Left renal cortex interstitium (tissue), 4 donors: ENCODE results near the gene ZNF280C. TPM values are rescaled to one million over a fixed set of nuclear protein-coding genes. Genes with fewer than 3 reads are reported as not detected.
"Not testable (repeated sequence)": the region's sequence is repeated elsewhere in the genome, so short reads cannot be mapped to it uniquely, and the experiment has no call there.

Experiments used
- DNase-seq, 4 donors: peaks; one replicate each; pipeline ENCODE4 v3.0.0-alpha.2; 2013; ENCODE audit warnings: low read depth in 4 of 4, low spot score in 2 of 4, missing footprints in 1 of 4
- polyA plus RNA-seq, 4 donors: library from polyadenylated mRNA; unstranded; fragments of 120-200 nt; gene quantifications; one replicate each; pipeline ENCODE4 v1.2.1, GENCODE V29; 2013; ENCODE audit not compliant: insufficient read length in 4 of 4

The ZNF280C gene
- 1 to 10 TPM; 5.3 to 9.0 (median 6.2) TPM for polyA plus RNA-seq

DNA sequence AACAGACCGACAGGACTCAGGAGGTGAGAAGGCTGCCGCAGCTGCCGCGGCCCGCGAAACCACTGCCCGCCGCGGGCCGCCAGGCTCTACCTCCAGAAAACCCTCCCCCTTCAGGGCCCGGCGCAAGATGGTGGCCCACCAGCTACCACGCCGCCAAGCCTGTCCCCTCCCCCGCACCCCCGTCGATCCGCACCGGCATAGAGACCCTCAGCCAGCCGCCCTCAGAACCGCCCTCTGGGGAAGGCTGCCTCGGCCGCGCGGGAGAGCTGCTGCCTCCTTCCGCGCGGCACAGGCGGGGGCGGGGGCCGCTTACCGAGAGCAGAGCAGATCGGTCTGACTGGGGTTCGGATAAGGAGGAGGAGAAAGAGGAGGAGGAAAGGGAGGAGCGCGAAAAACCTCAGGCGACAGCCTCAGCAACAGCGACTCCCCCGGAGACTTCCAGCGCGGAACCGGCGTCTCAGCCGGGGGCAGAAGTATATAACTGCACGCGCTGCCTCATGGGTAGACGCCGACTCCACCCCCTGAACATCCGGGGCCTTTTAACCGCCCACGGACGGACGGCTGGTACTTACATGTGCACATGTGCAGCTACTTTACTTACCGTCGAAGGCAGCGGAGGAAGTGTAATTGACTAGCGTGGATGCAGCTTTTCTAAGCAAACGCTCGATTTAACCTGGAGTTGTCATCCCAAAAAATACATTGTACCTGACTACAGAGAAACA is at the start of gene ZNF280C:
TSS of gene ZNF280C (minus strand) at position 451 of the 722 bp plus-strand sequence. CDS start 8,450 bp downstream, outside the sequence.
- peak; percentile 68 to 85 (median 78) for DNase-seq

GRCh38 chrX:130304587-130305368 is 36.1 kb upstream of the ZNF280C start:
- DNase-seq: no peak

DNA sequence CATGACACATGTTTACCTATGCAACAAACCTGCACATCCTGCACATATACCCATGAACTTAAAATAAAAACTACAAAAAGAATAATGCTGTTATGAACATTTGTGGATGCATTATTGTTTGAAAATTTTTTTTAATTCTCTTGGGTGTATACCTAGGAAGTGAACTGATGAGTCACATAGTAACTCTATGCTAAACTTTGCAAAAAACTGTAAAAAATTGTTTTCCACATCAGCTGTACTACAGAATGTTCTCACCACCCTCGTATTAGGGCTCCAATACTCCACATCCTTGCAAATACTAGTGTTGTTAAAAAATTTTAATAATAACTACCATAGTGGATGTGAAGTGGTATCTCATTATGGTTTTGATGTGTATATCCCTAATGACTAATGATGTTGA is 33.3 kb upstream of the ZNF280C start:
- DNase-seq: no peak

- DNase-seq: no peak
These were observed 32.7 kb upstream of the ZNF280C start for GRCh38 chrX:130301405-130301804.

GRCh38 chrX:130300010-130300282 is 31.2 kb upstream of the ZNF280C start:
- DNase-seq: no peak

GRCh38 chrX:130299279-130300009 is 30.7 kb upstream of the ZNF280C start:
- no peak for DNase-seq

- no peak for DNase-seq
These were observed 28.0 kb upstream of the ZNF280C start for GRCh38 chrX:130296743-130297142.

DNA sequence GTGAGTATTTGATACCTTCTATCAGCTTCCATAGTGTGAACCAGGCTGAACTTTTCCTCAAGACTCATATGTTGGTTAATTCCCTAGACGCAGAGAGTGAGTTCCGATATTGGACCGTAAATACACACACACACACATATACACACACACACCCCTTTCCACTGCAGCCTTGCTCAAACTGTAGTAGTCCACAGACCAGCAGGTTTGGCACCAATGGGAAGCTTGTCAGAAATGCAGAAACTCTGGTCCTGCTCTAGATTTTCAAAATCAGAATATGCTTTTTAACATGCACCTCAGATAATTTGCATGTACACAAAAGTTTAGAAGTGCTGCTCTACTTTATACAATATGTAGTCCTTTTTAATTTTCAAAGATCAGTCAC is 27.6 kb upstream of the ZNF280C start:
- DNase-seq: no peak

DNA sequence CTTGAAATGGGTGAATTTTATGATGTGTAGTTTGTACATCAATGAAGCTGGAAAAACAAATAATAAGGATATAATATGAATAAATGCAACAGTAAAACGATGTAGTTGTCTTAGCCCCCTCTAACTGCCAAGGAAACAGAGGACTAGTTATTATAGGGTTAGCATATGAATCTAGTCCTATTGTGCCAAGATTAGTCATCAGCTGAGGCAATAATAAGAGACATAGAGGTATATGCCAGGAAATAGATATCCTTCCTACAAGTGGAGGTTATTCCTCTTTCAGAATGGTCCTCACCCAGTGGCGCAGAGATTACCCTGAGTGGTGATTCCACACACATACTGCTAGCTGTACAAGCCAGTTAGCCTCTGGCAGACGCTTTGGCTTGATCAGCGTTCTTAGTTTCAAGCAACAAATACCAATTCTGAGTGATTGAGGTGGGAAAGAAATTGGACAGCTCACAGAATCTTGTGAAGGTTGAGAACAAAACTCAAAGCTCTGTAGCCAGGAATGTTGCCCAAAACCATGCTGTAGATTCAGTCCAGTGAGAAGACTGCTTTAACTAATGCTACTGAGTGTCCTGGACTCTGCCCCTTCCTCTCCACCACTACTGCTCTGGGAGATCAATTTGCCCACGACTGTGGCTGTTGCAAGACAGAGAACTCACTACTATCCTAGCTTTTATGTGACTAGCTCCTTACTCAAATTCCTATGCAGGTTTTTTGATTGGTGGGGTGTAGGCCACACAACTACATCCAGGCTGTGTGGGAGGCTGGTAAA is 27.0 kb upstream of the ZNF280C start:
- no peak for DNase-seq

DNA sequence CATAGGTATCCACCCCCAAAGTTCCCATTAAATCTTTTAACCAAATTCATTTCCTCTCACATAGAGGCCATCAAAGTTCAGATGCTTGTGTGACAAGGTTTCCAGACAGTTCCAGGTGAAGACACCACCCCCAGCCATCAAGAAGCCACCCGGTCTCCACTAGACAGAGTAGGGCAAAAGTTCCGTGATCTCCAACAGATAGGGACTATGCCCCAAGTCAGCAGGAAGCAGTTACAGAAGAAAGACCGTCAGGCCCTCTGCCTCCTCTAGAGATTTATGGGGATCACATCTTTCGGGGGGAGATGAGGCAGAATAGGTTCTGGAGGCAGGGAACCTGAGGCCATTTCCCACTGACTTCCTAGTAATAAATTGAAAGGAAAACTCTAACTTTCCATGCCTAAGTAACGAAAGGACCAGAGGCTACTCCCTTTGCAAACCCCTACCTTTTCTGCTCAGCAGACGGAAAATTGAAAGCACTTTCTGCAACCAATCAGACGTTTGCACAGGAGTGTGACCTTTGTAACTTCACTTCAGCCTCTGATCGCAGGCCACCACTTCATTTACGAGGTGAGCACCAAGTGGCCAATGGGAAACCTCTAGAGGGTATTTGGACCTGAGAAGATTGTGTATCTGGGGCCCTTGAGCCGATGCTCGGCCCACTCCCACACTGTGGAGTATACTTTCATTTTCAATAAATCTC is 18.5 kb upstream of the ZNF280C start:
- DNase-seq: no peak

DNA sequence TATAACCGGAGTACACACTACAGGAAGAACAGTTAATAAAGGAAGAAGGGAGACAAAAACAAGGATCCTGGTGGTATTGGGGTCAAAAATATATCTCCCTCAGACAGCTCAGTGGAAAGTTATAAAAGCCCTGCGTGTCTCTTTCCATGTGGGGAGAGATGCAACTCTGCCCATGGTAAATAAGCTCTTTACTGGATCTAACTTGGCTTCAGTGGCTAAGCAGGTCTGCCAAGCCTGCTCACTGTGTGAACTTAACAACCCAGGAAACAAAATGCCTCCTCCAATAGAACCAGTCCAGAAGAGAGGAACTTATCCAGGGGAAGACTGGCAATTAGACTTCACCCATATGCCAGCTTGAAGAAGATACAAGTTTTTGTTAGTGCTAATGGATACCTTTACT is 17.0 kb upstream of the ZNF280C start:
- DNase-seq: no peak

GRCh38 chrX:130285069-130285620 is 16.4 kb upstream of the ZNF280C start:
- no peak for DNase-seq

DNA sequence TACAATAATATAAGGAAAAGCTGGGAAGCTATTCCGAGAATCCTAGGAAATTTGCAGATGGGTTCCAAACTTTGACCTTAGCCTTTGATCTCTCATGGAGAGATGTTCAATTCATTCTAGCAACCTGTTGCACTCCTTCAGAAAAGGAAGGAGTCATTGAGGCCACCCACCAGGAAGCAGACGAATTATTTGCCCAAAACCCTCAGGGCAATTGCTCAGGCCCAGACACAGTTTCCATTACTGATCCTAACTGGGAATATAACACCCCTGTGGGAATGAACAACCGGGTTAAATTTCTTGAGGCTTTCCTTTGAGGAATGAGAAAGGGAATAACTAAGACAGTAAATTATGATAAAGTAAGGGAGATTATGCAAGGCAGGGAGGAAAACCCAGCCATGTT is 13.5 kb upstream of the ZNF280C start:
- no peak for DNase-seq

DNA sequence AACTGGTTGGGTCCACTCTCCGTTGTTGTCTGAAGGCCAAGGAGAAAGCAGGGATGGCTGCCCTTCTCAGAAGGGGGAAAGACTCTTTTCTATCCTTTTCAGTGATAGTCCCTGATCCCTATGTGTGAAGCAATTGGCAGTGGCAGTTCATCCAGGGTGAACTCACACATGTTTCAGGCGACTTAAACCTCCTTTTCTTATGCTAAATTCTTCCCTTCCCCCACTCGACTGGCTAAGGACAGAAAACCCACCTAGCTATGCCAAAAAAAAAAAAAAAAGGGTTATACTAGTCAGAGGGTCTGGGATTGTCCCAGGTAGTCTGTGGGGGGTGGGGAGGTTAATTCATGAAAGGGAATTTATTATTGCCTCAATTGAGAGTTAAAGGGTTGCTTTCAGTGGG is 12.2 kb upstream of the ZNF280C start:
- no peak for DNase-seq

DNA sequence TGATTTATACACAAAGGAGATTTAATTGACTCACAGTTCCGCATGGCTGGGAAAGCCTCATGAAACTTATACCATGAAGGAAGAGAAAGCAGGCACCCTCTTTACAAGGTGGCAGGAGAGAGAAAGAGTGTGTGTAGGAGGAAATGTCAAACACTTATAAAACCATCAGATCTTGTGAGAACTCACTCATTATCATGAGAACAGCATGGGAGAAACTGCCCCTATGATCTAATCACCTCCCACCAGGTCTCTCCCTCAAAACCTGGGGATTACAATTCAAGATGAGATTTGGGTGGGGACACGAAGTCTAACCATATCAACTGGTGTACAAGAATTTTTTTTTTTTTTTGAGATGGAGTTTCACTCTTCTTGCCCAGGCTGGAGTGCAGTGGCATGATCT is 3.6 kb upstream of the ZNF280C start:
- DNase-seq: not testable (repeated sequence)

- not testable (repeated sequence) for DNase-seq
These were observed 692 bp upstream of the ZNF280C start for GRCh38 chrX:130269391-130269790.

DNA sequence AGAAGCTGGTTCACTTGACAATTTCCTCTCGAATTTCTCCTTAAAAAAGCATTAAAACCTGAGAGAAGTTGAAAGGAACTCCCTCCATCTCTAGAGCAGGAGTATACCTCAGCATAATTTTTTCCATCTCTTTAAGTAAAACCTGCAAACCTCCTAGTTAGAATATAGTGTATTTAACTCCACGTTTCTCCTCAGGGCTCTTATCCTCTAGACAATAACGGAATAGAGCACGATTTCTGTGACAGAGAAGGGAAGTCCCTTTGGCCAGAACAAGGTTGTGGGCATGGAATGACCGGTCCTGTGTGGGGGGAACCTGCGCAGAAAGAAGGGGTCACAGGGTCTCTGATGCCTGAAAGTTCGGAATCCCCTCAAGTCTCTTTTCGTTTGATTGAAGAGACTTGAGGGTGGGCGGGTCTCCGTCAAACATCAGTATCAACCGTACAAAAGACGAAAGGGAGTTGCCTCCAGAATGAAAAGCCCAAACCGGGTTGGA is 697 bp downstream of the ZNF280C start:
- DNase-seq: peak in 2 of 4 donors; percentile 35 to 45

- no peak for DNase-seq
These were observed 4.1 kb downstream of the ZNF280C start for GRCh38 chrX:130264573-130264972.

- no peak for DNase-seq
These were observed 5.7 kb downstream of the ZNF280C start for GRCh38 chrX:130263016-130263415.

- DNase-seq: no peak
These were observed 6.5 kb downstream of the ZNF280C start for GRCh38 chrX:130262231-130262630.
